K562 (cell line): ENCODE measurements around the gene YES1. TPM values are rescaled to one million over a fixed set of nuclear protein-coding genes. Genes with fewer than 3 reads are reported as not detected.
A peak's percentile ranks its signal among the peaks of the same experiment; 100 is the strongest.

ENCODE experiments used
- ATAC-seq: fragments of 200-7000 bp; cut with Tn5 transposase; 3 replicates; pipeline ENCODE4 v1.9.1; 2020; ENCODE audit warnings: moderate library complexity
- BruUV-seq: library from RNA; stranded (reverse); fragments of 400-500 nt; replicated peaks from 2 replicates; lab custom pipeline; 2021; lab: Mats Ljungman, UMichigan
- CTCF ChIA-PET: fragments of 300-600 bp; formaldehyde crosslinking; extraction: SDS; loops from one replicate; lab custom pipeline; 2021; ENCODE audit warnings: low intra/inter-chr PET ratio; lab: Yijun Ruan, JAX
- POLR2A ChIA-PET: fragments of 300-600, 350-650 bp; sonication (Branson Sonifier 250); formaldehyde crosslinking; extraction: SDS; loops from one replicate; lab custom pipeline; 2021; ENCODE audit warnings: antibody characterized with exemption, inconsistent platforms; lab: Yijun Ruan, JAX
- DNase-seq, 4 experiments: peaks; one replicate each; pipeline versions ENCODE4 v3.0.0 to v3.0.0-alpha.2; 2011 to 2018; ENCODE audit warnings: low spot score in 3 of 4, mixed read lengths in 3 of 4; ENCODE audit errors: extremely low read depth in 1 of 4
- FAIRE-seq: peaks from 2 replicates; lab custom pipeline; 2011; peaks lifted over from hg19 to GRCh38; lab: Jason Lieb, UNC
- H2AFZ ChIP-seq: 2 replicates; pipeline ENCODE4 v1.6.0; 2011; ENCODE audit warnings: low read depth, low read length, control low read depth, inconsistent platforms
- H3K27ac ChIP-seq: fragments of 200-600 bp; 3 replicates; pipeline ENCODE4 v1.8.0; 2011; ENCODE audit warnings: low read depth, mild to moderate bottlenecking, control low read depth, inconsistent platforms, low read length, moderate library complexity, mixed read lengths; ENCODE audit errors: extremely low read depth
- H3K27me3 ChIP-seq, 2 experiments: fragments of 300-600 bp in 1 of 2; 2 replicates in 1 of 2; 3 replicates in 1 of 2; pipeline versions ENCODE4 v1.6.0 to v1.8.0; 2011; ENCODE audit warnings: inconsistent platforms in 2 of 2, low read length in 2 of 2, mild to moderate bottlenecking in 1 of 2, mixed read lengths in 1 of 2, moderate library complexity in 1 of 2; ENCODE audit not compliant: control insufficient read depth in 2 of 2, insufficient read depth in 2 of 2
- H3K36me3 ChIP-seq: fragments of 300-600 bp; 3 replicates; pipeline ENCODE4 v1.8.0; 2011; ENCODE audit warnings: mild to moderate bottlenecking, low read length, inconsistent platforms; ENCODE audit not compliant: control insufficient read depth, insufficient read depth
- H3K4me1 ChIP-seq, 2 experiments: fragments of 200-600 bp in 1 of 2; replicated peaks in 1 of 2; 2 replicates in 1 of 2; 3 replicates in 1 of 2; pipeline versions ENCODE4 v1.5.1 to v1.8.0; 2011; ENCODE audit warnings: inconsistent platforms in 2 of 2, low read length in 2 of 2, mild to moderate bottlenecking in 1 of 2, mixed read lengths in 1 of 2, moderate library complexity in 1 of 2; ENCODE audit not compliant: control insufficient read depth in 2 of 2, insufficient read depth in 2 of 2
- H3K4me2 ChIP-seq: 2 replicates; pipeline ENCODE4 v1.6.1; 2011; ENCODE audit warnings: low read length, control low read depth, inconsistent platforms, mixed read lengths; ENCODE audit not compliant: insufficient read depth
- H3K4me3 ChIP-seq: fragments of 200-600 bp; sonication (generic), shearing (Covaris generic); 2 replicates; pipeline ENCODE4 v1.5.1; 2016; ENCODE audit warnings: control low read depth, inconsistent platforms
- H3K79me2 ChIP-seq: fragments of 200-600 bp; 3 replicates; pipeline ENCODE4 v1.8.0; 2011; ENCODE audit warnings: low read length, inconsistent platforms; ENCODE audit not compliant: control insufficient read depth, insufficient read depth
- H3K9ac ChIP-seq, 2 experiments: 2 replicates each; pipeline versions ENCODE4 v1.6.0 to v1.6.1; 2011; ENCODE audit warnings: low read depth in 2 of 2, low read length in 2 of 2, control low read depth in 1 of 2, inconsistent platforms in 1 of 2, mild to moderate bottlenecking in 1 of 2, mixed read lengths in 1 of 2; ENCODE audit not compliant: insufficient read depth in 1 of 2
- H3K9me1 ChIP-seq: one replicate; pipeline ENCODE4 v1.6.0; 2011; ENCODE audit warnings: inconsistent platforms, mild to moderate bottlenecking, low read length, moderate library complexity; ENCODE audit not compliant: control insufficient read depth, insufficient read depth
- H3K9me3 ChIP-seq: replicated peaks from 2 replicates; pipeline ENCODE4 v1.5.1; 2011; ENCODE audit warnings: low read depth, low read length, inconsistent platforms; ENCODE audit not compliant: control insufficient read depth, insufficient read depth
- H4K20me1 ChIP-seq: replicated peaks from 2 replicates; pipeline ENCODE4 v1.6.1; 2011; ENCODE audit warnings: low read length, inconsistent platforms, mixed read lengths; ENCODE audit not compliant: control insufficient read depth, insufficient read depth
- BACH1 ChIP-seq: fragments of 200-800 bp; sonication (Bioruptor generic); IDR thresholded peaks from 2 replicates; pipeline ENCODE4 v1.6.1; 2016; ENCODE audit warnings: missing genetic modification characterization, missing compliant biosample characterization
- CREM ChIP-seq: IDR thresholded peaks from 2 replicates; pipeline ENCODE4 v1.6.1; 2014; ENCODE audit warnings: antibody characterized with exemption, low read depth
- ELF2 ChIP-seq: fragments of 250-450 bp; sonication (Bioruptor Pico); IDR thresholded peaks from 2 replicates; pipeline ENCODE4 v1.5.0; 2021; ENCODE audit warnings: mild to moderate bottlenecking
- EP400 ChIP-seq: fragments of 450-650 bp; IDR thresholded peaks from 2 replicates; pipeline ENCODE4 v1.6.1; 2017; ENCODE audit warnings: antibody characterized with exemption, mild to moderate bottlenecking, moderate library complexity
- KDM4B ChIP-seq, 2 experiments: fragments of 450-650 bp in 1 of 2; sonication (generic) in 1 of 2; IDR thresholded peaks; 2 replicates each; pipeline ENCODE4 v1.6.1; 2016 to 2017; ENCODE audit warnings: borderline replicate concordance in 2 of 2, antibody characterized with exemption in 1 of 2, low read depth in 1 of 2, mild to moderate bottlenecking in 1 of 2
- MEIS2 ChIP-seq: fragments of 450-650 bp; IDR thresholded peaks from 2 replicates; pipeline ENCODE4 v1.6.1; 2014; ENCODE audit warnings: mild to moderate bottlenecking; ENCODE audit not compliant: partially characterized antibody
- NONO ChIP-seq, 2 experiments: fragments of 200-400 bp in 1 of 2; fragments of 450-650 bp in 1 of 2; formaldehyde crosslinking in 1 of 2; IDR thresholded peaks; 2 replicates each; pipeline ENCODE4 v1.6.1; 2017; ENCODE audit warnings: low read depth in 2 of 2, mild to moderate bottlenecking in 2 of 2, moderate library complexity in 2 of 2, low read length in 1 of 2
- POLR2A ChIP-seq: fragments of 450-650 bp; conservative IDR thresholded peaks from 2 replicates; pipeline ENCODE4 v1.6.1; 2016
- ZNF274 ChIP-seq: IDR thresholded peaks from 2 replicates; pipeline ENCODE4 v1.6.1; 2011; ENCODE audit warnings: low read depth, mild to moderate bottlenecking, low read length, moderate library complexity, borderline replicate concordance
- WGBS: fragments of 100-300 bp; shearing (Covaris generic); methylation state at CpG from one replicate; pipeline ENCODE4 v1.1.6; 2016; ENCODE audit warnings: low coverage, mixed read lengths; ENCODE audit not compliant: insufficient coverage; ENCODE audit errors: missing lambda C conversion rate; 5-methylcytosine and 5-hydroxymethylcytosine counted together
- in situ Hi-C: fragments of 300-500 bp; cut with MboI; formaldehyde crosslinking; loops from 4 replicates; pipeline ENCODE4 v1.15.0; 2018; ENCODE audit warnings: inconsistent platforms, mixed read lengths
- intact Hi-C: fragments of 100-400 bp; cut with micrococcal nuclease; formaldehyde crosslinking; loops from 2 replicates; pipeline ENCODE4 v1.14.2; 2022
- polyA plus RNA-seq, 8 experiments: library from polyadenylated mRNA; depleted of rRNA in 4 of 8; stranded (reverse) in 5 of 8; unstranded in 3 of 8; fragments of >200 nt; fragmentation: Nextera tagmentation in 2 of 8; fragmentation: Illumina TruSeq in 1 of 8; extraction: Ambion mirVana in 2 of 8; extraction: Trizol in 1 of 8; gene quantifications; 2 replicates each; pipeline versions ENCODE4 v1.2.1 to v1.2.3, GENCODE V29; 2011 to 2014; ENCODE audit warnings: inconsistent platforms in 1 of 8, missing spikeins in 1 of 8
- total RNA-seq, 7 experiments: library from RNA; depleted of rRNA in 6 of 7; stranded (reverse); fragments of >200 nt in 6 of 7; fragmentation: Illumina TruSeq in 2 of 7; extraction: Trizol in 2 of 7; gene quantifications; 2 replicates each; pipeline versions ENCODE4 v1.2.1 to v1.2.3, GENCODE V29; 2011 to 2021; ENCODE audit warnings: low replicate concordance in 1 of 7
- TF ChIP-seq, protein P1 (sequence below): sonication (generic); formaldehyde crosslinking; IDR thresholded peaks from 2 replicates; pipeline ENCODE4 v1.8.0; 2022; ENCODE audit warnings: mild to moderate bottlenecking, missing genetic modification reagents, borderline replicate concordance
- TF ChIP-seq, protein P2 (sequence below), 2 experiments: fragments of 450-650 bp; IDR thresholded peaks; 2 replicates each; pipeline ENCODE4 v1.6.1; 2018; ENCODE audit warnings: mild to moderate bottlenecking in 2 of 2, low read depth in 1 of 2; ENCODE audit not compliant: partially characterized antibody in 2 of 2

YES1 gene
- total and polyA plus RNA-seq, 9 of the 15 experiments (the other 6 are each of a cell fraction or from before 2014, with no cell fraction given): 37.2 to 115 (median 77.7) TPM

GRCh38 chr18:832085-832681 is 20.1 kb upstream of the YES1 start:
- Histone ChIP-seq H3K36me3 (no peaks in the 10 kb centered on the region), H3K9ac (peak overlapping the region; percentile 58 to 89), H3K4me2 (peak overlapping the region; percentile 89), H3K9me1 (no peaks in the 10 kb centered on the region), H2AFZ (peak overlapping the region; percentile 89), H3K4me3 (peak overlapping the region; percentile 41), H3K27ac (peak overlapping the region; percentile 51), H3K9me3 (no peaks in the 10 kb centered on the region), H3K27me3 (no peaks in the 10 kb centered on the region), H3K4me1 (peaks cover 15 to 29% of the 10 kb centered on the region in 2 experiments; a peak in 4 of 5 replicates), H3K79me2 (0 out of 3 replicates have a peak, but pooled peaks cover 10% of the 10 kb centered on the region), H4K20me1 (no peaks in the 10 kb centered on the region)
- ATAC-seq (peak; percentile 90), FAIRE-seq (peak; percentile 94), DNase-seq (peak; percentile 71 to 97 (median 78))
- 3% methylated on average over 16 of the region's 16 CpGs for WGBS
- in situ Hi-C loops (loop anchor here (5.0 kb wide), 2 partner anchors 90 to 210 kb away; no protein-coding TSS in a partner anchor), intact Hi-C loops (loop anchor here (5.0 to 10.0 kb wide), 2 partner anchors 155 to 337 kb away; no protein-coding TSS in a partner anchor)
- BruUV-seq: no TSS peak
- CTCF ChIA-PET: interaction anchor here (0.6 to 5.0 kb wide), 6 partner anchors 53 to 209 kb away, joined by 3 to 61 read pairs (median 4); no protein-coding TSS in a partner anchor
- POLR2A ChIA-PET: interaction anchor here (0.6 to 2.9 kb wide), 11 partner anchors 9 to 208 kb away, joined by 3 to 9 read pairs (median 3); no protein-coding TSS in a partner anchor
- TF ChIP-seq ZNF274 (no peak), KDM4B (IDR thresholded peaks at IDR 0.05; ENCODE audit: borderline replicate concordance in 2 of 2, low read depth in 1 of 2) (no peak), ELF2 (CRISPR knock-in tag) (no peak), POLR2A (peak; percentile 74), BACH1 (tag) (no peak), EP400 (peak; percentile 67; the same call in 1 of the 2 replicates), MEIS2 (peak; percentile 98), CREM (peak; percentile 60), NONO (IDR thresholded peaks at IDR 0.05; ENCODE audit: low read depth in 2 of 2, low read length in 1 of 2) (peak in 1 of 2 experiments; percentile 69; a peak in 1 of 4 replicates)
- TF ChIP-seq, protein P1, sequence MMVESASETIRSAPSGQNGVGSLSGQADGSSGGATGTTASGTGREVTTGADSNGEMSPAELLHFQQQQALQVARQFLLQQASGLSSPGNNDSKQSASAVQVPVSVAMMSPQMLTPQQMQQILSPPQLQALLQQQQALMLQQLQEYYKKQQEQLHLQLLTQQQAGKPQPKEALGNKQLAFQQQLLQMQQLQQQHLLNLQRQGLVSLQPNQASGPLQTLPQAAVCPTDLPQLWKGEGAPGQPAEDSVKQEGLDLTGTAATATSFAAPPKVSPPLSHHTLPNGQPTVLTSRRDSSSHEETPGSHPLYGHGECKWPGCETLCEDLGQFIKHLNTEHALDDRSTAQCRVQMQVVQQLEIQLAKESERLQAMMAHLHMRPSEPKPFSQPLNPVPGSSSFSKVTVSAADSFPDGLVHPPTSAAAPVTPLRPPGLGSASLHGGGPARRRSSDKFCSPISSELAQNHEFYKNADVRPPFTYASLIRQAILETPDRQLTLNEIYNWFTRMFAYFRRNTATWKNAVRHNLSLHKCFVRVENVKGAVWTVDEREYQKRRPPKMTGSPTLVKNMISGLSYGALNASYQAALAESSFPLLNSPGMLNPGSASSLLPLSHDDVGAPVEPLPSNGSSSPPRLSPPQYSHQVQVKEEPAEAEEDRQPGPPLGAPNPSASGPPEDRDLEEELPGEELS (CRISPR knock-in tag): 0 out of 2 replicates have a peak, but pooled peaks have one; percentile 16
- TF ChIP-seq, protein P2, sequence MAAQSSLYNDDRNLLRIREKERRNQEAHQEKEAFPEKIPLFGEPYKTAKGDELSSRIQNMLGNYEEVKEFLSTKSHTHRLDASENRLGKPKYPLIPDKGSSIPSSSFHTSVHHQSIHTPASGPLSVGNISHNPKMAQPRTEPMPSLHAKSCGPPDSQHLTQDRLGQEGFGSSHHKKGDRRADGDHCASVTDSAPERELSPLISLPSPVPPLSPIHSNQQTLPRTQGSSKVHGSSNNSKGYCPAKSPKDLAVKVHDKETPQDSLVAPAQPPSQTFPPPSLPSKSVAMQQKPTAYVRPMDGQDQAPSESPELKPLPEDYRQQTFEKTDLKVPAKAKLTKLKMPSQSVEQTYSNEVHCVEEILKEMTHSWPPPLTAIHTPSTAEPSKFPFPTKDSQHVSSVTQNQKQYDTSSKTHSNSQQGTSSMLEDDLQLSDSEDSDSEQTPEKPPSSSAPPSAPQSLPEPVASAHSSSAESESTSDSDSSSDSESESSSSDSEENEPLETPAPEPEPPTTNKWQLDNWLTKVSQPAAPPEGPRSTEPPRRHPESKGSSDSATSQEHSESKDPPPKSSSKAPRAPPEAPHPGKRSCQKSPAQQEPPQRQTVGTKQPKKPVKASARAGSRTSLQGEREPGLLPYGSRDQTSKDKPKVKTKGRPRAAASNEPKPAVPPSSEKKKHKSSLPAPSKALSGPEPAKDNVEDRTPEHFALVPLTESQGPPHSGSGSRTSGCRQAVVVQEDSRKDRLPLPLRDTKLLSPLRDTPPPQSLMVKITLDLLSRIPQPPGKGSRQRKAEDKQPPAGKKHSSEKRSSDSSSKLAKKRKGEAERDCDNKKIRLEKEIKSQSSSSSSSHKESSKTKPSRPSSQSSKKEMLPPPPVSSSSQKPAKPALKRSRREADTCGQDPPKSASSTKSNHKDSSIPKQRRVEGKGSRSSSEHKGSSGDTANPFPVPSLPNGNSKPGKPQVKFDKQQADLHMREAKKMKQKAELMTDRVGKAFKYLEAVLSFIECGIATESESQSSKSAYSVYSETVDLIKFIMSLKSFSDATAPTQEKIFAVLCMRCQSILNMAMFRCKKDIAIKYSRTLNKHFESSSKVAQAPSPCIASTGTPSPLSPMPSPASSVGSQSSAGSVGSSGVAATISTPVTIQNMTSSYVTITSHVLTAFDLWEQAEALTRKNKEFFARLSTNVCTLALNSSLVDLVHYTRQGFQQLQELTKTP (IDR thresholded peaks at IDR 0.05; ENCODE audit: low read depth in 1 of 2, partially characterized antibody in 2 of 2): peak in 1 of 2 experiments; percentile 93
